T1000 (cell line): ENCODE measurements around the gene NRXN2.
"Not testable (repeated sequence)": the region's sequence is repeated elsewhere in the genome, so short reads cannot be mapped to it uniquely, and the experiment has no call there.

Experiments
- DNase-seq: peaks from one replicate; lab custom pipeline; 2025; ENCODE audit warnings: mixed read lengths; lab: John Stamatoyannopoulos, UW

NRXN2 gene

GRCh38 chr11:64564947-64565889 is 157.8 kb downstream of the NRXN2 start:
- DNase-seq: no peak

DNA sequence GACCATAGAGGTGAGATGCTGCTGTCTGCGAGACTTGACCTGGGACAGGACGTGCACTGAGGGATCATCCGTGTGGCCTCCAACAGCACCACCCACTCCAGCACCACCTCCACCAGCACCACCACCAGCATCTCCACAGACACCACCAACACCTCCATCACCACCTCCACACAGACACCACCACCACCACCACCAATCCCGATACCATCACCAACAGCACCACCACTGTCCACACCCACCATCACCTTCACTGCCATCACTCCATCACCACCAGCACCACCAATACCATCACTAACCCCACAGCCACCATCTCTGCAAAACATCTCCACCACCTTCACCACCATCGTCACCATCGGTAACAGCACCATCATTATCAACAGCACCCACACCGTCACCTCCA is 158.6 kb downstream of the NRXN2 start:
- no peak for DNase-seq

DNA sequence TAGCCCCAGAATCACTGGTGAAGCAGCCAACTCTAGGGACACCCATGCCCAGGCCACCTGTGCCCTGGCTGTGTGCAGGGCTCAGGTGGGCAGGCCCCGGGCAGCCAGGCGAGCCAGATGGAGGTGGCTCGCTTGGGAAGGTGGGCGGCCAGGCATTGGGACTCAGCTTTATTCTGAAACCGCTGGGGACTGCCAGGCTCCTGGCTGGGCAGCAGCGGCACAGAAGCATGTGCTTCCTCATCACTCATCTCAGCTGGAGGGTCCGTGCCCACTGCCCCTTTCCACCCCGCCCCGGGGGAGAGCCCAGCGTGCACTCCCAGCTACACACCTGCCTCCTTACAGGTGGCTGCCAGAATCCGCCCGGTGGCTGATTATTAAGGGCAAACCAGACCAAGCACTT is 159.0 kb downstream of the NRXN2 start:
- DNase-seq: no peak

DNA sequence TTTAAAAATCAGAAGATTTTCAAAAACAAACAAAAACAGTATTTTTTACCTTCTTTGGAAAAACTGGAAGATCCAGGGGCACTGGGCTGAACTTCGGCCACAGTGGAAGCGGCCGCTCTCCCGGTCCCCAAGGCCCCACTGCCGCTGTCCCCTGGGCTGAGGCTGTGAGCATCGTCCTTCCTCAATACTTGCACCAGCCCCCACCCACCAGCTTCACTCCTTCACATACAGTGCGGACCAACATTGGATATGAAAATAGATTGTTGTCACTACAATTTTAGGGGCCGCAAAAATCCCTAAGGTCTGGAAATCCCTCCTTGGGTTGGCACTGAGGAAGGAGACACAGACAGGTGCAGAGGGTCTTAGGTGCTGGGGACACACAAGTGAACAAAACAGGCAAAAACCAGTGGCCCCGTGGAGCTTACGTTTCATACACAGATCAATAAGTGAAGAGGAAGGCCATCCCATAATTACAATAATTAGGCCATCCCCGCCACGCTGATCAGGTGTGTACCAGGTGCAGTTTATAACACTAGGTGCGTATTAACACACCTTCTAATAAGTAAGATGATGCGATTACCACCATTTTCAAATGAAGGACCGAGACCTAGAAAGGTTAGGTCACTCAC is 160.2 kb downstream of the NRXN2 start:
- DNase-seq: no peak

DNA sequence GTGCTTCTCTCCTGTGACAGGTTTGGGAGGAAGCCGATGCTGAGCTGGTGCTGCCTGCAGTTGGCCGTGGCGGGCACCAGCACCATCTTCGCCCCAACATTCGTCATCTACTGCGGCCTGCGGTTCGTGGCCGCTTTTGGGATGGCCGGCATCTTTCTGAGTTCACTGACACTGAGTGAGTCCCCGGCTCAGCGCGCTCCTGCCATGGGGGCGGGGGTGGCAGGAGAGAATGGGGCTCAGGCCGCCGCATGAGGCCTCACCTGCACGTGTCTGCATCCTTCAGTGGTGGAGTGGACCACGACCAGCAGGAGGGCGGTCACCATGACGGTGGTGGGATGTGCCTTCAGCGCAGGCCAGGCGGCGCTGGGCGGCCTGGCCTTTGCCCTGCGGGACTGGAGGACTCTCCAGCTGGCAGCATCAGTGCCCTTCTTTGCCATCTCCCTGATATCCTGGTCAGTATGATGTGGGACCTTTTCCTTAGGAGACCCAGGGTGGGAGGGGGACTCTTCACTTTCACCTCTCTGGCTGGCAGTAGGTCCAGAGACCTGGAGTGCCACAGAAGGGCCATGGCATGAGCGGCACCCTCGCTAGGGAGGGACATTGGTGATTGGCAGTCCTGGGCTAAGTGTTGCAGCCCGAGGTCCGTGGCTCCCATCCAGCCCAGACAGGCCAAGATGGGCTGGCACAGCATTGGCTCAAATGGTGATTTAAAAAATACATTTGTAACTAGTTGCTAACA is 160.8 kb downstream of the NRXN2 start:
- DNase-seq: no peak

- not testable (repeated sequence) for DNase-seq
These were observed 161.6 kb downstream of the NRXN2 start for GRCh38 chr11:64561429-64561828.

DNA sequence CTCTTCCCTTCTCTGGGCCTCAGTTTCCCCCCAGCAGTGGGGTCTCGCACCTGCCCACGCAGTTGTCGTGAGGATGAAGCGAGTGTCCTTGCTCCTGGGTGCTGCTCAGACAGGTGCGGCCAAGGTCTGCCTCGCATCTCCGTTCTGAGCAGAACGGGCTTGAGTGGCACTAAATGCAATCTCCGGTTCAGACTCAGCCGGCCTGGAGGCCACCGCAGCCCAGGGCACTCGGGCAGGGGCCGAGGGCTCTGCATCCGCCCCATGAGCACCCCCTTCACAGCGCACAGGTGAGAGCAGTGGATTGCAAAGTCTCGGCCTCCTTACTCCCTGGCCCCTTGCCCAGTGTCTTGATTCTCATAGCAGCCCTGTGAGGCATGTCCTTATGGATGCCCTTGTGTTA is 162.1 kb downstream of the NRXN2 start:
- no peak for DNase-seq

DNA sequence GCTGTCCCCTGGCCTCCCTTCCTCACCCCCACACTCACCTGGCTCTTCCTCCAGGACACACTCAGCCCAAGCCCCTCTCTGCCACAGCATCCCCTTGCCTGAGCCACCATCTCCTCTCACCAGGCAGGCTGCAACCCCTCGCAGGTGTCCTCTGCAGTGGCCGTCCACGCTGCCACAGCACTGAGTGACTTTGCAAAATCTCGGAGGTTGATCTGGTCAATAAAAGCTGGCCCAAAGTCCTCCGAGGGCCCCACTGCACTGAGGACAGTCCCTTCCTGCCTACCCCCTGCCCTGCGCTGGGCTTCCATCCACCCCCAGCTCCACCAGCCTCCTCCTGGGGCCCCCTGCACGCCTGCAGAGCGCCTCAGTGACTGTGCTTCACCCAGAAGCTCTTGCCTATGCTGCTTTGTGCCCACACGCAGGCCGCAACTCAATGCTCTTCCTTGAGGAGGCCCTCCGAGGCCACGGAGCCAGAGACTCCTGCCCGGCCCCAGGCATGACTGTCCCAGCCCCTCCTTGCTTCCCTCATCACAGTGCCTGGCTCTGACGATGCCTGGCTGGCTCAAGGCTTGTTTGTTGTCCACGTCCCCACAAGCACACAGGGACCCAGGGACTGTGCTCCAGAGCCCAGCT is 162.7 kb downstream of the NRXN2 start:
- DNase-seq: no peak

DNA sequence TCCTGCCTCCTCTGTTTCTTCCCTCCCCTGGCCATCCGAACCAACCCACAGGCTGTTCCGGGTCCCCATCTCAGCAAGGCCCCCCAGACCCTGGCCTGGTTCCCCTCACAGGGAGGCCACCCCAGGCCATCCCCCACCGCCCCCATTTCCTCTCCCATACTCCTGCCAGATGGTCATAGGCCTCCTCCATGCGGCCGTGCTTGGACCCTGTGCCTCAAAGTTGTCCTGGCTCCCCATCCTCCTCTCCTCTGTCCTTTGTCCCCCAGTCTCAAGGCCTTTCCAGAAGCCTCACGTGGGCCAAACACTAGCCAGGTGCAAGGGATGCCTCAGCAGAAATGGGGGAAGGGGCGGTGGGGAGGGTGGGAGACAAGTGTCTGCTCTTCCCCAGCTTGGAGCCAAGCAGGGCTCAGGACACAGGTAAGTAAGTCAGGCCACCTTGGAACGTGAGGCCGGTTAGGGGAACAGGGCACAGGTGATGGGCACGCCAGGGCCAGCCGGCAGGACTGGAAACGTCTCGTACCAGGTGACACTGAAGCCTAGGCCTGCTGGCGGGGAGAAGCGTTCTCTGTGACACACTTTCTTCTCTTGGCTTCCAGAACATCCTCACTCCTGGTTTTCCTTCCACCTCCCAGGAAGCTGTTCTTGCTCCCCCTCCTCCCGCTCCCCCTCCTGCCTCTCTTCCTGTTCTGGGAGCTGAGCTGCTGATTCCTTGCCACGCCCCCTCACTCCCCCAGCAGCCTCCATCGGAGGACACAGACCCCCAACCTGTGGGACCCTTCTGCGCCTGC is 163.5 kb downstream of the NRXN2 start:
- no peak for DNase-seq

GRCh38 chr11:64558869-64559268 is 164.1 kb downstream of the NRXN2 start:
- DNase-seq: no peak

GRCh38 chr11:64558065-64558745 is 164.8 kb downstream of the NRXN2 start:
- no peak for DNase-seq

GRCh38 chr11:64556721-64557250 is 166.2 kb downstream of the NRXN2 start:
- DNase-seq: no peak
